ENCODE data around the gene PNMA8B. TPM values are rescaled to one million over a fixed set of nuclear protein-coding genes. Genes with fewer than 3 reads are reported as not detected.

The PNMA8B gene
- total RNA-seq, 6 experiments from 2014 or later = 0.02 to 0.17 (median 0.07) TPM; not detected in 2

DNA sequence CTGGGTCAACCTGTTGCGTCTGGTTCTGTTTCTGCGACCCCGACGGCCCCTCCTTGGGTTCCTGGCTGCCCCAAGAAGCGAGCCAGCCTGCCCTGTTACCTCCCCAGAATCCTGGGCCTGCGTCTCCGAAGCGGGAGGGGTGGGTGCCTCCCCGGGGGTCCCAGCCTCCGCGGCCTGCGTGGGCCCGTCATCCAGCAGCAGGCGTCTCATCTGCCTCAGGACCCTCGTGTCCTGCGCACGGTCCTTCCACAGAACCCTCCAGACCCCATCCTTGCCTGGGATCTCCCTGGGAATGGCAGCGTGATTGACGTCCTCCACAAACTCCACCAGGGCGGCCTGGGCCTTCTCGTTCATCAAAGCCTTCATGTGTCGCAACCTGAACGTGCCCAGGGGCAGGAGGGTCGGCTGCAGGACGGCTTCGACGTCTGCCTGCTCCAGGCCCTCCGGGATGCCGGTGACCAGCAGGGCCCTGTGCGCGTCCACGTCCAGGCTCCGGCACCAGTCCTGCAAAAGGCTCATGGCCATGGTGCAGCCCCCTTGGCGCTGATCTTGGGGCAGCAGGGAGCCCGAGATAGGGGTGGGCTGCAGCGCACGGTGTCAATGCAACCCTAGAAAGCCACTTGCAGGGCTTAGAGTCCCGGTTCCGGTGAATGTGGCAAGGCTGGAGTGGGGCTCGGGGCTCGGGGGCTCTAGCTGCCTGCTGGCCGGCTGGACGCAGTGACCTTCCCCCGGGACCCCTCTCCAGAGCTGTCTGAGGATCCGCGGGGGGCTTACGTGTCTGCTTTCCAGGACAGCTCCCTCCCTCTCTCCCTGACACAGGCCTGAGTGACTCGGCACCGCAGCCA, 504 bp downstream of the PNMA8B start:
- Mint-ChIP-seq H3K27me3 (ENCODE audit: insufficient read depth) (peaks cover 13% of the 10 kb centered on the region), H3K27ac (no peak overlapping the region), H3K9me3 (no peaks in the 10 kb centered on the region), H3K4me1 (ENCODE audit: low read depth) (peaks cover 5% of the 10 kb centered on the region; the same call in 1 of the 2 replicates), H3K4me3 (no peak overlapping the region), H3K36me3 (ENCODE audit: low read depth) (0 out of 2 replicates have a peak, but pooled peaks cover 5% of the 10 kb centered on the region)
- TF ChIP-seq, protein P1, sequence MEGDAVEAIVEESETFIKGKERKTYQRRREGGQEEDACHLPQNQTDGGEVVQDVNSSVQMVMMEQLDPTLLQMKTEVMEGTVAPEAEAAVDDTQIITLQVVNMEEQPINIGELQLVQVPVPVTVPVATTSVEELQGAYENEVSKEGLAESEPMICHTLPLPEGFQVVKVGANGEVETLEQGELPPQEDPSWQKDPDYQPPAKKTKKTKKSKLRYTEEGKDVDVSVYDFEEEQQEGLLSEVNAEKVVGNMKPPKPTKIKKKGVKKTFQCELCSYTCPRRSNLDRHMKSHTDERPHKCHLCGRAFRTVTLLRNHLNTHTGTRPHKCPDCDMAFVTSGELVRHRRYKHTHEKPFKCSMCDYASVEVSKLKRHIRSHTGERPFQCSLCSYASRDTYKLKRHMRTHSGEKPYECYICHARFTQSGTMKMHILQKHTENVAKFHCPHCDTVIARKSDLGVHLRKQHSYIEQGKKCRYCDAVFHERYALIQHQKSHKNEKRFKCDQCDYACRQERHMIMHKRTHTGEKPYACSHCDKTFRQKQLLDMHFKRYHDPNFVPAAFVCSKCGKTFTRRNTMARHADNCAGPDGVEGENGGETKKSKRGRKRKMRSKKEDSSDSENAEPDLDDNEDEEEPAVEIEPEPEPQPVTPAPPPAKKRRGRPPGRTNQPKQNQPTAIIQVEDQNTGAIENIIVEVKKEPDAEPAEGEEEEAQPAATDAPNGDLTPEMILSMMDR (IDR thresholded peaks at IDR 0.05) = no peak
- no peak for DNase-seq

DNA sequence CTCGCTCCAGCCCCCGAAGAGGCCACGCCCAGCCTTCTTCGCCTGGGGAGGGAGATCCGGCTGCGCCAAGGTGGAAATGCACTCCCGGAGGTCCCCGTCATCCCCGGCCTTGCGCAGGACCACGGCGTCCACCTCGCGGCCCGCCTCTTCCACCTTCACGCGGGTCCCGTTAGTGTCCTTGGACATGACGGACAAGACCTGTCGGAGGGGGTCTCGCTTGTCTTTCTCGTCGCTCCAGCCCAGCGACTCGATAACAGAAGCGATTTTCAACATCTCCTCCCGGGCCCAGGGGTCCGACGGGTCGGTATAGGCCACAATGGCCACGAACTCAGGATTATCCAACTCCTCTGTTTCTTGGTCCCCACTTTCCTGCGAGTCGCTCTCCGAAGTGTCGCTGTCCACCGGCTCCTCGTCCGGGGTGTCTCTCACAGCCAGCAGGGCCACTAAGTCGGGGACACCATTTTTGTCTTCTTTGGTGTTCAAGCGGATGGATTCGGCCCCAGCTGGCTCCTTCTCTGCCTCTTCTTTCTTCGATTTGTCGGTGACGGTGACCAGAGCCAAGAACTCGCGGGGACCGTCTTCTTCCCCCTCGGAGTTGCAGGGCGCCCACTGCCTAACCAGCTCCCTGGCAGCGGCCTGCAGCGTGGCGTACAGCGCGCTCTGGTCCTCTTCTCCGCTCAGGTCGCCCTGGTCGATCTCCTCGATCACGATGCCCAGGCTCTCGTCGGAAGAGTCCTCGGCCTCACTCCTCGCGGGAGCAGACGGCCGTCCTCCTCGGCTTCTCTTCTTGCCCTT, 1.3 kb downstream of the PNMA8B start:
- Mint-ChIP-seq H3K27ac (no peak overlapping the region), H3K36me3 (ENCODE audit: low read depth) (0 out of 2 replicates have a peak, but pooled peaks cover 5% of the 10 kb centered on the region), H3K9me3 (no peaks in the 10 kb centered on the region), H3K4me3 (peak overlapping the region; percentile 17; the same call in 1 of the 2 replicates), H3K4me1 (ENCODE audit: low read depth) (peaks cover 11% of the 10 kb centered on the region), H3K27me3 (ENCODE audit: insufficient read depth) (peaks cover 13% of the 10 kb centered on the region)
- no peak for DNase-seq
- TF ChIP-seq, protein P1 (IDR thresholded peaks at IDR 0.05) = no peak

DNA sequence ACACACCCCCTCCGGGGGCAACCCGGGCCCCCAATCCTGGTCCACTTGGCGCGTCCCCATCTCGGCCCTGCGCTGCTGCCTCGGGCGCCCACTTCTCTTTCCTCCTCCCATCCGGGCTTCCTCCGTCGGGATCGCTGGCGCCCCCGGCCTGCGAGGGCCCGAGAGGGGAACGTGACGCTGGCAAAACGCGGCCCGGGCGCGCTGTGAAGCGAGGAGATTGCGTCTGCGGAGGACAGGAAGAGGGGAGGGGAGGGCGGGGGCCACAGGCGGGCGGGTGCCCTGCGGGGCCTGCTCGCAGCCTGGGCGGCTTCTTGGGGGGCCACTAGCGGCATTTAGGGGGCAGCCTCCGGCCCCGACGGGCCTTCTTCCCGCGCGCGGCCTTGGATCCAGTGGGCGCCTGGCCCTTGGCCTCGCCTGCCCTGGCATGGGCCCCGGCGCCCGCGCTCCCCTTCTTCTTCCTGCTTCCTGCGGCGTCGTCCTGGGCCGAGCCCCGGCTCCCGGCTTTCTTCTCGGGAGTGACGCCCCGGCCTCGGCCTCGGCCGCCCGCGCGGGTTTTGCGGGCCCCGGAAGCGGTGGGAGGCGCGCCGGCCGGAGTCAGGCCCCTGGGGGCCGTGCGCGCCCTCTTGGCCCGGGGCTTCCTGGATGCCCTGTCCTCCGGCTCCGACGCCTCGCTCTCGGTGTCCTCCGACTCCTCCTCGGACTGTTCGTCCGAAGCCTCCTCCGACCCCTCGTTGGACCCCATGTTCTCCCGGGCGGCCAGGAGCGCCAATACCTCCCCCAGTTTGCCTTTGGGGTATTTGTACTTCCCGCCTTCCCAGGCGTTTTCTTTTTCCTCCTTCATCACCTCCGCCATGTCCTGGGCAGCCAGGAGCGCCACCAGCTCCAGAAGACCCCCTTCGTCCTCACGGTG, 2.2 kb downstream of the PNMA8B start:
- Mint-ChIP-seq H3K27ac (no peak overlapping the region), H3K27me3 (ENCODE audit: insufficient read depth) (peaks cover 15% of the 10 kb centered on the region), H3K4me1 (ENCODE audit: low read depth) (peaks cover 12% of the 10 kb centered on the region), H3K36me3 (ENCODE audit: low read depth) (0 out of 2 replicates have a peak, but pooled peaks cover 5% of the 10 kb centered on the region), H3K9me3 (no peaks in the 10 kb centered on the region), H3K4me3 (no peak overlapping the region)
- TF ChIP-seq, protein P1 (IDR thresholded peaks at IDR 0.05) = no peak
- no peak for DNase-seq

DNA sequence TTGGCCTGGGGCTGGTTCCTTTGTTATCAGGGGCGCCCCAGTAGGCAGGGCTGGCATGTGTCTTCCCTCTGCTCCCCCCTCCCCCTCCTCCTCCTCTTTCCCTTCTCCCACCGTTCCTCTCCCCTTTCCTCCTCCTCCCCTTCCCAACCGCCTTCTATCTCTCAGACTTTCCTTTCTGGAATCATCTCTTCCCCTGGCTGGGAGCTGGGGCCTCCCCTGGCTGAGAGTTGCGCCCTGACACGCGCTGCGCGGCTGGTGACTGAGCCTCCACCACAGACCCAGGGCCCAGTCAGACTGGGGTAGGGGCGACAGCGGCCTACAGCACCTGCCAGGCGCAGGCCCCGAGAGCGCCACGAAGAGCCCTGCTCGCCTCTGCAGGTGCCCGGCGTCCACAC, 2.8 kb downstream of the PNMA8B start:
- no peaks in the 10 kb centered on the region for H3K9me3 Mint-ChIP-seq
- no peak for DNase-seq
- peaks cover 9% of the 10 kb centered on the region for H3K4me1 Mint-ChIP-seq (ENCODE audit: low read depth)
- TF ChIP-seq, protein P1 (IDR thresholded peaks at IDR 0.05) = no peak
- H3K27ac Mint-ChIP-seq = no peak overlapping the region
- H3K27me3 Mint-ChIP-seq (ENCODE audit: insufficient read depth) = peaks cover 15% of the 10 kb centered on the region
- H3K4me3 Mint-ChIP-seq = no peak overlapping the region
- 0 out of 2 replicates have a peak, but pooled peaks cover 5% of the 10 kb centered on the region for H3K36me3 Mint-ChIP-seq (ENCODE audit: low read depth)
